Retinal pigment epithelial cell (primary cell): ENCODE measurements around the gene ITGA1.

Experiments
- DNase-seq: peaks from one replicate; pipeline ENCODE4 v3.0.0-alpha.2; 2010; ENCODE audit warnings: low read depth
- H3K4me3 ChIP-seq: 2 replicates; pipeline ENCODE4 v1.5.1; 2011; ENCODE audit warnings: mild to moderate bottlenecking, low read length, control low read depth, moderate library complexity
- CTCF ChIP-seq: conservative IDR thresholded peaks from 2 replicates; pipeline ENCODE4 v1.5.1; 2011; ENCODE audit warnings: low read depth, low read length, control low read depth, inconsistent platforms

ITGA1 gene

GRCh38 chr5:52799983-52800393, 12.3 kb downstream of the ITGA1 start:
- TF ChIP-seq CTCF, result no peak
- H3K4me3 ChIP-seq, result peak overlapping the region; percentile 86
- peak; percentile 70 for DNase-seq

- no peak for TF ChIP-seq CTCF
- DNase-seq, result no peak
- peak overlapping the region; percentile 86 for H3K4me3 ChIP-seq
Measured at GRCh38 chr5:52800394-52801213, 12.9 kb downstream of the ITGA1 start.

DNA sequence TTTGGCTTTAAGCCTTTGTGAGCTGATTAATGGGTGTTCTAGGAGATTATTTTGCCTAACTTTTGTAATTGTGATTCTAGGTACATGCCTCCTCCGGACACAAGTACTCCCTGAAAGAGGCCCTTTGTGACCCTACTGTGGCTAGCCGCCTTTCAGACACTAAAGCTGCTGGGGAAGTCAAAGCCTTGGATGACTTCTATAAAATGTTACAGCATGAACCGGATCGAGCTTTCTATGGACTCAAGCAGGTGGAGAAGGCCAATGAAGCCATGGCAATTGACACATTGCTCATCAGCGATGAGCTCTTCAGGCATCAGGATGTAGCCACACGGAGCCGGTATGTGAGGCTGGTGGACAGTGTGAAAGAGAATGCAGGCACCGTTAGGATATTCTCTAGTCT, 13.6 kb downstream of the ITGA1 start:
- DNase-seq, result no peak
- H3K4me3 ChIP-seq, result peak overlapping the region; percentile 86
- TF ChIP-seq CTCF, result no peak

- TF ChIP-seq CTCF, result no peak
- H3K4me3 ChIP-seq, result peak overlapping the region; percentile 86
- DNase-seq, result no peak
Measured at GRCh38 chr5:52802272-52802973, 14.7 kb downstream of the ITGA1 start.

- no peak for DNase-seq
- no peak for TF ChIP-seq CTCF
- H3K4me3 ChIP-seq, result peak overlapping the region; percentile 86
Measured at GRCh38 chr5:52802974-52803336, 15.2 kb downstream of the ITGA1 start.

- TF ChIP-seq CTCF, result no peak
- DNase-seq, result no peak
- no peak overlapping the region for H3K4me3 ChIP-seq
Measured at GRCh38 chr5:52804387-52804791, 16.7 kb downstream of the ITGA1 start.

GRCh38 chr5:52804981-52805380, 17.3 kb downstream of the ITGA1 start:
- no peak for DNase-seq
- TF ChIP-seq CTCF, result no peak
- no peak overlapping the region for H3K4me3 ChIP-seq
